Calu3 (cell line): ENCODE measurements around the gene CCDC97. TPM values are rescaled to one million over a fixed set of nuclear protein-coding genes. Genes with fewer than 3 reads are reported as not detected.
A peak's percentile ranks its signal among the peaks of the same experiment; 100 is the strongest.

Source experiments
- BruUV-seq: library from RNA; stranded (reverse); fragments of 400-500 nt; replicated peaks from 2 replicates; lab custom pipeline; 2021; lab: Mats Ljungman, UMichigan
- CTCF ChIA-PET: fragments of 300-600 bp; sonication (Branson Sonifier 250); formaldehyde crosslinking; loops from one replicate; lab custom pipeline; 2022; ENCODE audit warnings: antibody characterized with exemption; lab: Charles Lee
- DNase-seq: peaks from one replicate; pipeline ENCODE4 v3.0.0; 2022
- H3K27ac Mint-ChIP-seq: one replicate; pipeline ENCODE4 v1.8.0; 2022; ENCODE audit warnings: mixed read lengths; ENCODE audit not compliant: unreplicated experiment
- H3K27me3 Mint-ChIP-seq: one replicate; pipeline ENCODE4 v1.8.0; 2022; ENCODE audit warnings: mixed read lengths; ENCODE audit not compliant: unreplicated experiment
- H3K36me3 Mint-ChIP-seq: one replicate; pipeline ENCODE4 v1.8.0; 2022; ENCODE audit warnings: mild to moderate bottlenecking, moderate library complexity, mixed read lengths; ENCODE audit not compliant: insufficient read depth, unreplicated experiment
- H3K4me1 Mint-ChIP-seq: one replicate; pipeline ENCODE4 v1.8.0; 2022; ENCODE audit warnings: mild to moderate bottlenecking, low read depth, mixed read lengths; ENCODE audit not compliant: unreplicated experiment
- H3K4me3 Mint-ChIP-seq: one replicate; pipeline ENCODE4 v1.8.0; 2022; ENCODE audit warnings: mild to moderate bottlenecking, low read depth, moderate library complexity, mixed read lengths; ENCODE audit not compliant: unreplicated experiment
- H3K9me3 Mint-ChIP-seq: one replicate; pipeline ENCODE4 v1.8.0; 2022; ENCODE audit warnings: low read depth, mixed read lengths; ENCODE audit not compliant: unreplicated experiment
- intact Hi-C: fragments of 100-400 bp; cut with micrococcal nuclease; formaldehyde crosslinking; loops from one replicate; pipeline ENCODE4 v1.10.0; 2022; ENCODE audit not compliant: unreplicated experiment
- total RNA-seq: library from RNA; stranded (reverse); gene quantifications from 2 replicates; pipeline ENCODE4 v1.2.3, GENCODE V29; 2022
- TF ChIP-seq, protein P1 (sequence below): fragments of 200-600 bp; IDR thresholded peaks from one replicate; pipeline ENCODE4 v1.8.0; 2022; ENCODE audit warnings: antibody characterized with exemption; ENCODE audit not compliant: unreplicated experiment

Gene CCDC97
- total RNA-seq, 1 experiment from 2014 or later, result 45.8 TPM

GRCh38 chr19:41307954-41308449 lies 2.0 kb upstream of the CCDC97 start:
- intact Hi-C loops, result no loop called here
- no TSS peak for BruUV-seq
- H3K4me1 Mint-ChIP-seq, result peaks cover 28% of the 10 kb centered on the region
- no peak for DNase-seq
- TF ChIP-seq, protein P1, sequence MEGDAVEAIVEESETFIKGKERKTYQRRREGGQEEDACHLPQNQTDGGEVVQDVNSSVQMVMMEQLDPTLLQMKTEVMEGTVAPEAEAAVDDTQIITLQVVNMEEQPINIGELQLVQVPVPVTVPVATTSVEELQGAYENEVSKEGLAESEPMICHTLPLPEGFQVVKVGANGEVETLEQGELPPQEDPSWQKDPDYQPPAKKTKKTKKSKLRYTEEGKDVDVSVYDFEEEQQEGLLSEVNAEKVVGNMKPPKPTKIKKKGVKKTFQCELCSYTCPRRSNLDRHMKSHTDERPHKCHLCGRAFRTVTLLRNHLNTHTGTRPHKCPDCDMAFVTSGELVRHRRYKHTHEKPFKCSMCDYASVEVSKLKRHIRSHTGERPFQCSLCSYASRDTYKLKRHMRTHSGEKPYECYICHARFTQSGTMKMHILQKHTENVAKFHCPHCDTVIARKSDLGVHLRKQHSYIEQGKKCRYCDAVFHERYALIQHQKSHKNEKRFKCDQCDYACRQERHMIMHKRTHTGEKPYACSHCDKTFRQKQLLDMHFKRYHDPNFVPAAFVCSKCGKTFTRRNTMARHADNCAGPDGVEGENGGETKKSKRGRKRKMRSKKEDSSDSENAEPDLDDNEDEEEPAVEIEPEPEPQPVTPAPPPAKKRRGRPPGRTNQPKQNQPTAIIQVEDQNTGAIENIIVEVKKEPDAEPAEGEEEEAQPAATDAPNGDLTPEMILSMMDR, result no peak
- CTCF ChIA-PET, result interaction anchor here (0.6 to 1.9 kb wide), 7 partner anchors 10 to 1827 kb away, joined by 3 to 15 read pairs (median 6); partner anchors contain the start of genes HNRNPUL1 and TIMM50
- H3K9me3 Mint-ChIP-seq, result no peaks in the 10 kb centered on the region
- H3K27me3 Mint-ChIP-seq, result no peaks in the 10 kb centered on the region
- peaks cover 87% of the 10 kb centered on the region for H3K36me3 Mint-ChIP-seq
- H3K27ac Mint-ChIP-seq, result peak overlapping the region; percentile 94
- no peak overlapping the region for H3K4me3 Mint-ChIP-seq

GRCh38 chr19:41308450-41309179 lies 1.4 kb upstream of the CCDC97 start:
- H3K27ac Mint-ChIP-seq, result peak overlapping the region; percentile 94
- no TSS peak for BruUV-seq
- peaks cover 87% of the 10 kb centered on the region for H3K36me3 Mint-ChIP-seq
- intact Hi-C loops, result no loop called here
- DNase-seq, result peak; percentile 95
- no peaks in the 10 kb centered on the region for H3K9me3 Mint-ChIP-seq
- peaks cover 28% of the 10 kb centered on the region for H3K4me1 Mint-ChIP-seq
- H3K4me3 Mint-ChIP-seq, result peak overlapping the region; percentile 91
- CTCF ChIA-PET, result interaction anchor here (0.5 to 1.9 kb wide), 11 partner anchors 9 to 136 kb away, joined by 3 to 15 read pairs (median 4); partner anchors contain the start of gene HNRNPUL1
- no peaks in the 10 kb centered on the region for H3K27me3 Mint-ChIP-seq
- TF ChIP-seq, protein P1, result peak; percentile 99

GRCh38 chr19:41309180-41310032 lies 566 bp upstream of the CCDC97 start:
- BruUV-seq, result TSS peak; percentile 85
- TF ChIP-seq, protein P1, result no peak
- CTCF ChIA-PET, result interaction anchor here (0.6 to 1.9 kb wide), 11 partner anchors 11 to 137 kb away, joined by 3 to 15 read pairs (median 4); partner anchors contain the start of gene HNRNPUL1
- no peaks in the 10 kb centered on the region for H3K9me3 Mint-ChIP-seq
- intact Hi-C loops, result no loop called here
- H3K4me3 Mint-ChIP-seq, result peak overlapping the region; percentile 91
- DNase-seq, result peak; percentile 24
- H3K27me3 Mint-ChIP-seq, result no peaks in the 10 kb centered on the region
- peaks cover 28% of the 10 kb centered on the region for H3K4me1 Mint-ChIP-seq
- H3K27ac Mint-ChIP-seq, result peak overlapping the region; percentile 94
- H3K36me3 Mint-ChIP-seq, result peaks cover 87% of the 10 kb centered on the region

- no peaks in the 10 kb centered on the region for H3K27me3 Mint-ChIP-seq
- TF ChIP-seq, protein P1, result no peak
- peak overlapping the region; percentile 91 for H3K4me3 Mint-ChIP-seq
- H3K27ac Mint-ChIP-seq, result peak overlapping the region; percentile 94
- CTCF ChIA-PET, result interaction anchor here (1.2 kb wide), 1 partner anchor 48 kb away, joined by 3 read pairs; no protein-coding TSS in a partner anchor
- no TSS peak for BruUV-seq
- peaks cover 28% of the 10 kb centered on the region for H3K4me1 Mint-ChIP-seq
- DNase-seq, result no peak
- H3K9me3 Mint-ChIP-seq, result no peaks in the 10 kb centered on the region
- peaks cover 80% of the 10 kb centered on the region for H3K36me3 Mint-ChIP-seq
- intact Hi-C loops, result no loop called here
These were observed 1.1 kb downstream of the CCDC97 start for GRCh38 chr19:41311072-41311471.
